ENCODE data around the gene LRTM2.

The LRTM2 gene

DNA sequence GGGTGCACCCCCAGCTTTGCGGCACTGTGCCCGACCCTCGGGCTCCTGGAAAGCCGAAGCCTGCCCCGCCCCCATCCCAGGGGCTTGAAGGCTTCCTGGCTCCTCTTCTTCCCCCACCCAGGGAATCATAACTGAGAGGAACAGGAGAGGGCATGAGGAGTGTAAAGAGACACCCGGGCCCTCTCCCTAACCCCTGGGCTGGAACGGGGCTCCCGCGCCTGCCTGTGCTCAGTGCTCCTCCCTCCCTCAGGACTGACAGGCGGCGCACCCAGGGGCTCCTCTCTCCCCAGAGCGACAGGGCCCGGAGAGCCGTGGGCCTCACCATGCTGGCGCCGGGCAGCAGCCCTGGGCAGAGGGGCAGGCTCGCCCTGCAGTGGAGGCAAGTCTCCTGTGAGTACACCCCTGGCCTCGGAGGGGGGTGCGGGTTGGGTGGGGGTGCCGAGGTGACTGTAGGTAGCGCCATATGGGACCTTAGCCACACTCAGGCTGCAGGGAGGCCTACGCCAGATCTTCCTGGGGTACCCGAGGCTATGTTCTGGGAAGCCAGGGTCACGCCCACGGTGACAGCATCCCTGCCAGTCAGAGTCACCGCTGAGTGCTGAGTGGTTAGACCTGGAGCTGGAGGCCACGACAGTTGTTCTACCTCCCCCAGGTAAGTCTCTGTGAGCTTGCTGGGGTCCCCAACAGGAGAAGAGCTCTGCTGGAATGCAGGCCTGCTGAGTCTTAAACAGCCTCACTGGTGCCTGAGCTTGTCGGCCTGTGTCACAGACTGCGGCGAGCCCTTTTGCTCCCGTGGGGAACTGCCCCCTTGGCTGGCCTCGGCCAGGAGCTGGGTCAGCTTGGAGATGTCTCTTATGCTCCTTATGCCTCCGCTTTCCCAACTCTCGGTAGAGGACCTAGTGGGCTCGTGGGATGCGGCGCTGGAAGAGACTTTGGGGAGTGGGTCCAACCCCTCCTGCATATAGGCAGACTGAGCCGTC, 7.8 kb downstream of the LRTM2 start:
- no peak for TF ChIP-seq ZNF565 (CRISPR knock-in tag; conservative IDR thresholded peaks at IDR 0.05; ENCODE audit: low read depth)
- ATAC-seq = no peak

DNA sequence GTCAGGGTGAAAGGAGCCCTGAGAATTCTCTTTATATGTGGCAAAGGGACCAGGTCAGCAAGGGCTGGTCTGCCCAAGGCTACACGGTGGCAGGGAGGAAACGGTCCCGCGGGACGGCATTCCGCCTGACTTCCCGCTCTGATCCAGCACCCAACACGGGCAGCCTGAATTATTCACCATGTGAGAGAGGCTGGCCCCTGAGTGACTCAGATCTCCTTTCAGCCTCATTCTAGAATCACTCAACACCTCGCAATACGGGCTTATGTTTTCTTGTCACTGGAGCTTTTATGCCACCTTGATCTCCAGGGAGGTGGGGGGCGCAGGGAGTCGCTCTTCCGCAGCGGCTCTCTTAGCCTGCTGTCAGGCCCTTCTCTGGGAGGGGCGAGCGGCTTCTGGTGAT, 8.5 kb downstream of the LRTM2 start:
- no peak for TF ChIP-seq GLIS3 (CRISPR knock-in tag; IDR thresholded peaks at IDR 0.05)
- no peak for TF ChIP-seq RARB (CRISPR knock-in tag; IDR thresholded peaks at IDR 0.05)
- TF ChIP-seq ZFP30 (CRISPR knock-in tag; IDR thresholded peaks at IDR 0.05) = no peak
- TF ChIP-seq ARNTL (CRISPR knock-in tag; IDR thresholded peaks at IDR 0.05; ENCODE audit: borderline replicate concordance, low read depth) = no peak
- TF ChIP-seq ZFP3 (CRISPR knock-in tag; IDR thresholded peaks at IDR 0.05) = no peak
- no peak for TF ChIP-seq OSR1 (CRISPR knock-in tag; IDR thresholded peaks at IDR 0.05)
- TF ChIP-seq BACH2 (CRISPR knock-in tag; IDR thresholded peaks at IDR 0.05; ENCODE audit: borderline replicate concordance) = no peak
- TF ChIP-seq ZNF565 (CRISPR knock-in tag; conservative IDR thresholded peaks at IDR 0.05; ENCODE audit: low read depth) = no peak
- no peak for TF ChIP-seq ZC3H10 (CRISPR knock-in tag; IDR thresholded peaks at IDR 0.05)
- TF ChIP-seq TOX (CRISPR knock-in tag; IDR thresholded peaks at IDR 0.05; ENCODE audit: borderline replicate concordance) = no peak
- no peak for TF ChIP-seq CSDC2 (CRISPR knock-in tag; IDR thresholded peaks at IDR 0.05)
- no peak for ATAC-seq

DNA sequence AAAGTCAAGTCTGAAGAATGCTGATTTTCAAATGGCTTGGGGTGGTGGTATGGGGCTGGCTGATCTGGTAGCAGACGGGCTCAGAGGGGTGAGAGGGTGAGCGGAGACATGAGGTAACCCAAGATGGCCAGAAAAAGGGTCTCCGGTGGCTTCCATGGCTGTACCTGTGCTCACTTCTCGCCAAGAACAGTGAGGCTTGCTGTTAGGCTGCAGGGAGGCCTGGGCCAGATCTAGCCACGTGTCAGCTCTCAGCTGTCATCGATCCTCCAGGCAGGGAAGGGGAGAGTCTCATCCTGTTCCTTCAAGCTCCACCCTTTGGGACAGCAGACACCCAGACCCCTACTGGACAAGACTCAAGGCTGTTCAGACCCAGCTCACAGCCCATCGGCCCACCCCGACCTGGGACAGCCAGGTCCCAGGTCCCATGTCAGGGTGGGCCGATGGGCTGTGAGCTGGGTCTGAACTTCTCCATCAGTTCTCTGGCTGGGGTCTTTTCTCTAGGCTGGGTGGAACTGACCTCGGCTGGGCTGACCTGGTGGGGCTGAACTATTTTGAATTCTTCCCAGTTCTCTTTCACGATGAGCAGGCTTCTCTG, 9.0 kb downstream of the LRTM2 start:
- TF ChIP-seq, protein P1, sequence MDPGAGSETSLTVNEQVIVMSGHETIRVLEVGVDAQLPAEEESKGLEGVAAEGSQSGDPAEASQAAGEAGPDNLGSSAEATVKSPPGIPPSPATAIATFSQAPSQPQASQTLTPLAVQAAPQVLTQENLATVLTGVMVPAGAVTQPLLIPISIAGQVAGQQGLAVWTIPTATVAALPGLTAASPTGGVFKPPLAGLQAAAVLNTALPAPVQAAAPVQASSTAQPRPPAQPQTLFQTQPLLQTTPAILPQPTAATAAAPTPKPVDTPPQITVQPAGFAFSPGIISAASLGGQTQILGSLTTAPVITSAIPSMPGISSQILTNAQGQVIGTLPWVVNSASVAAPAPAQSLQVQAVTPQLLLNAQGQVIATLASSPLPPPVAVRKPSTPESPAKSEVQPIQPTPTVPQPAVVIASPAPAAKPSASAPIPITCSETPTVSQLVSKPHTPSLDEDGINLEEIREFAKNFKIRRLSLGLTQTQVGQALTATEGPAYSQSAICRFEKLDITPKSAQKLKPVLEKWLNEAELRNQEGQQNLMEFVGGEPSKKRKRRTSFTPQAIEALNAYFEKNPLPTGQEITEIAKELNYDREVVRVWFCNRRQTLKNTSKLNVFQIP (CRISPR knock-in tag; IDR thresholded peaks at IDR 0.05; ENCODE audit: borderline replicate concordance, low read depth) = no peak
- TF ChIP-seq ISL1 (CRISPR knock-in tag; IDR thresholded peaks at IDR 0.05) (no peak), PPARA (CRISPR knock-in tag; IDR thresholded peaks at IDR 0.05; ENCODE audit: borderline replicate concordance) (no peak), OSR1 (CRISPR knock-in tag; IDR thresholded peaks at IDR 0.05) (no peak), TOX (CRISPR knock-in tag; IDR thresholded peaks at IDR 0.05; ENCODE audit: borderline replicate concordance) (no peak), ZFP30 (CRISPR knock-in tag; IDR thresholded peaks at IDR 0.05) (no peak), ZC3H10 (CRISPR knock-in tag; IDR thresholded peaks at IDR 0.05) (no peak), ZNF70 (CRISPR knock-in tag; IDR thresholded peaks at IDR 0.05) (no peak), ARNTL (CRISPR knock-in tag; IDR thresholded peaks at IDR 0.05; ENCODE audit: borderline replicate concordance, low read depth) (no peak), ZFP3 (CRISPR knock-in tag; IDR thresholded peaks at IDR 0.05) (no peak), ESRRG (CRISPR knock-in tag; IDR thresholded peaks at IDR 0.05) (no peak), SNAI2 (CRISPR knock-in tag; IDR thresholded peaks at IDR 0.05) (no peak), CSDC2 (CRISPR knock-in tag; IDR thresholded peaks at IDR 0.05) (no peak)
- TF ChIP-seq, protein P2, sequence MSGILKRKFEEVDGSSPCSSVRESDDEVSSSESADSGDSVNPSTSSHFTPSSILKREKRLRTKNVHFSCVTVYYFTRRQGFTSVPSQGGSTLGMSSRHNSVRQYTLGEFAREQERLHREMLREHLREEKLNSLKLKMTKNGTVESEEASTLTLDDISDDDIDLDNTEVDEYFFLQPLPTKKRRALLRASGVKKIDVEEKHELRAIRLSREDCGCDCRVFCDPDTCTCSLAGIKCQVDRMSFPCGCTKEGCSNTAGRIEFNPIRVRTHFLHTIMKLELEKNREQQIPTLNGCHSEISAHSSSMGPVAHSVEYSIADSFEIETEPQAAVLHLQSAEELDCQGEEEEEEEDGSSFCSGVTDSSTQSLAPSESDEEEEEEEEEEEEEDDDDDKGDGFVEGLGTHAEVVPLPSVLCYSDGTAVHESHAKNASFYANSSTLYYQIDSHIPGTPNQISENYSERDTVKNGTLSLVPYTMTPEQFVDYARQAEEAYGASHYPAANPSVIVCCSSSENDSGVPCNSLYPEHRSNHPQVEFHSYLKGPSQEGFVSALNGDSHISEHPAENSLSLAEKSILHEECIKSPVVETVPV (CRISPR knock-in tag; IDR thresholded peaks at IDR 0.05) = no peak
- TF ChIP-seq, protein P3, sequence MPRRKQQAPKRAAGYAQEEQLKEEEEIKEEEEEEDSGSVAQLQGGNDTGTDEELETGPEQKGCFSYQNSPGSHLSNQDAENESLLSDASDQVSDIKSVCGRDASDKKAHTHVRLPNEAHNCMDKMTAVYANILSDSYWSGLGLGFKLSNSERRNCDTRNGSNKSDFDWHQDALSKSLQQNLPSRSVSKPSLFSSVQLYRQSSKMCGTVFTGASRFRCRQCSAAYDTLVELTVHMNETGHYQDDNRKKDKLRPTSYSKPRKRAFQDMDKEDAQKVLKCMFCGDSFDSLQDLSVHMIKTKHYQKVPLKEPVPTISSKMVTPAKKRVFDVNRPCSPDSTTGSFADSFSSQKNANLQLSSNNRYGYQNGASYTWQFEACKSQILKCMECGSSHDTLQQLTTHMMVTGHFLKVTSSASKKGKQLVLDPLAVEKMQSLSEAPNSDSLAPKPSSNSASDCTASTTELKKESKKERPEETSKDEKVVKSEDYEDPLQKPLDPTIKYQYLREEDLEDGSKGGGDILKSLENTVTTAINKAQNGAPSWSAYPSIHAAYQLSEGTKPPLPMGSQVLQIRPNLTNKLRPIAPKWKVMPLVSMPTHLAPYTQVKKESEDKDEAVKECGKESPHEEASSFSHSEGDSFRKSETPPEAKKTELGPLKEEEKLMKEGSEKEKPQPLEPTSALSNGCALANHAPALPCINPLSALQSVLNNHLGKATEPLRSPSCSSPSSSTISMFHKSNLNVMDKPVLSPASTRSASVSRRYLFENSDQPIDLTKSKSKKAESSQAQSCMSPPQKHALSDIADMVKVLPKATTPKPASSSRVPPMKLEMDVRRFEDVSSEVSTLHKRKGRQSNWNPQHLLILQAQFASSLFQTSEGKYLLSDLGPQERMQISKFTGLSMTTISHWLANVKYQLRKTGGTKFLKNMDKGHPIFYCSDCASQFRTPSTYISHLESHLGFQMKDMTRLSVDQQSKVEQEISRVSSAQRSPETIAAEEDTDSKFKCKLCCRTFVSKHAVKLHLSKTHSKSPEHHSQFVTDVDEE (CRISPR knock-in tag; IDR thresholded peaks at IDR 0.05) = no peak
- ATAC-seq = no peak

DNA sequence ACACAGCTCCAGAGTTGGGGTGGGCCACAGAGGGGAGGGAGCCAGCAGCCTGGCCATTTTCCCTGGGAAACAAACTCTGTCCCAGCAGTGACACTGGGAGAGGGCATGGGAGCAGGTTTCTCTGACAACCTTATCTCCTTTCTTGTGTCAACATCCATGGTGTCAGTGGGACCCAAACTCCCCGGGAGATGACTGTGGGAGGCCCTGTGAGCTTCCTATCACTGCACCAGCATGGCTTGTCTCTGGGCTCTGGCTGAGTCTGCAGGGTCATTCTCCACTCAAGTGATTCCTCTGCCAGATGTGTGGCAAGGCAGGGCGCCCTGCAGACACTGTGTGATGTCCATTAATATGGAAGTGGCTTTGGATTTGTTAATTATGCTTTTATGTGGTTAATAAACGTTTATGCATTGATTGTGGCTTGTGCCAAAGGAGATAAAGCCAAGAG, 10.1 kb downstream of the LRTM2 start:
- TF ChIP-seq, protein P4, sequence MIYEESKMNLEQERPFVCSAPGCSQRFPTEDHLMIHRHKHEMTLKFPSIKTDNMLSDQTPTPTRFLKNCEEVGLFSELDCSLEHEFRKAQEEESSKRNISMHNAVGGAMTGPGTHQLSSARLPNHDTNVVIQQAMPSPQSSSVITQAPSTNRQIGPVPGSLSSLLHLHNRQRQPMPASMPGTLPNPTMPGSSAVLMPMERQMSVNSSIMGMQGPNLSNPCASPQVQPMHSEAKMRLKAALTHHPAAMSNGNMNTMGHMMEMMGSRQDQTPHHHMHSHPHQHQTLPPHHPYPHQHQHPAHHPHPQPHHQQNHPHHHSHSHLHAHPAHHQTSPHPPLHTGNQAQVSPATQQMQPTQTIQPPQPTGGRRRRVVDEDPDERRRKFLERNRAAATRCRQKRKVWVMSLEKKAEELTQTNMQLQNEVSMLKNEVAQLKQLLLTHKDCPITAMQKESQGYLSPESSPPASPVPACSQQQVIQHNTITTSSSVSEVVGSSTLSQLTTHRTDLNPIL (CRISPR knock-in tag; IDR thresholded peaks at IDR 0.05; ENCODE audit: low read depth) = no peak
- no peak for TF ChIP-seq PPARA (CRISPR knock-in tag; IDR thresholded peaks at IDR 0.05; ENCODE audit: borderline replicate concordance)
- no peak for TF ChIP-seq SNAI2 (CRISPR knock-in tag; IDR thresholded peaks at IDR 0.05)
- TF ChIP-seq, protein P2 (CRISPR knock-in tag; IDR thresholded peaks at IDR 0.05) = no peak
- TF ChIP-seq ZNF8 (CRISPR knock-in tag; IDR thresholded peaks at IDR 0.05) = no peak
- TF ChIP-seq ISL1 (CRISPR knock-in tag; IDR thresholded peaks at IDR 0.05) = no peak
- TF ChIP-seq, protein P1 (CRISPR knock-in tag; IDR thresholded peaks at IDR 0.05; ENCODE audit: borderline replicate concordance, low read depth) = no peak
- TF ChIP-seq RARB (CRISPR knock-in tag; IDR thresholded peaks at IDR 0.05) = no peak
- TF ChIP-seq BACH2 (CRISPR knock-in tag; IDR thresholded peaks at IDR 0.05; ENCODE audit: borderline replicate concordance) = no peak
- no peak for TF ChIP-seq GLIS3 (CRISPR knock-in tag; IDR thresholded peaks at IDR 0.05)
- no peak for TF ChIP-seq ZNF70 (CRISPR knock-in tag; IDR thresholded peaks at IDR 0.05)
- TF ChIP-seq ZFP30 (CRISPR knock-in tag; IDR thresholded peaks at IDR 0.05) = no peak
- no peak for TF ChIP-seq TCF4 (CRISPR knock-in tag; IDR thresholded peaks at IDR 0.05; ENCODE audit: borderline replicate concordance)
- ATAC-seq = no peak; the same call in 2 of the 3 replicates

Measured in SK-N-SH treated with all-trans-retinoic acid at 6 μM for 48 hours (cell line).